LNCaP clone FGC (cell line): ENCODE measurements around the gene SCAANT1.
A peak's percentile ranks its signal among the peaks of the same experiment; 100 is the strongest.

Experiments used
- DNase-seq: peaks from one replicate; pipeline ENCODE4 v3.0.0-alpha.2; 2011; ENCODE audit warnings: low read depth
- H3K4me3 ChIP-seq: 2 replicates; pipeline ENCODE4 v1.5.1; 2011; ENCODE audit warnings: mild to moderate bottlenecking, low read depth, low read length, control low read depth
- TF ChIP-seq, protein P1 (sequence below): IDR thresholded peaks from 2 replicates; pipeline ENCODE4 v1.5.1; 2012; ENCODE audit warnings: mild to moderate bottlenecking; ENCODE audit not compliant: control insufficient read depth, insufficient read depth; ENCODE audit errors: extremely low read depth

The SCAANT1 gene

GRCh38 chr3:63911873-63912767 is at the start of gene SCAANT1:
Gene SCAANT1 (minus strand): TSS chr3:63912383.
- TF ChIP-seq, protein P1, sequence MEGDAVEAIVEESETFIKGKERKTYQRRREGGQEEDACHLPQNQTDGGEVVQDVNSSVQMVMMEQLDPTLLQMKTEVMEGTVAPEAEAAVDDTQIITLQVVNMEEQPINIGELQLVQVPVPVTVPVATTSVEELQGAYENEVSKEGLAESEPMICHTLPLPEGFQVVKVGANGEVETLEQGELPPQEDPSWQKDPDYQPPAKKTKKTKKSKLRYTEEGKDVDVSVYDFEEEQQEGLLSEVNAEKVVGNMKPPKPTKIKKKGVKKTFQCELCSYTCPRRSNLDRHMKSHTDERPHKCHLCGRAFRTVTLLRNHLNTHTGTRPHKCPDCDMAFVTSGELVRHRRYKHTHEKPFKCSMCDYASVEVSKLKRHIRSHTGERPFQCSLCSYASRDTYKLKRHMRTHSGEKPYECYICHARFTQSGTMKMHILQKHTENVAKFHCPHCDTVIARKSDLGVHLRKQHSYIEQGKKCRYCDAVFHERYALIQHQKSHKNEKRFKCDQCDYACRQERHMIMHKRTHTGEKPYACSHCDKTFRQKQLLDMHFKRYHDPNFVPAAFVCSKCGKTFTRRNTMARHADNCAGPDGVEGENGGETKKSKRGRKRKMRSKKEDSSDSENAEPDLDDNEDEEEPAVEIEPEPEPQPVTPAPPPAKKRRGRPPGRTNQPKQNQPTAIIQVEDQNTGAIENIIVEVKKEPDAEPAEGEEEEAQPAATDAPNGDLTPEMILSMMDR: no peak; the same call in 1 of the 2 replicates
- H3K4me3 ChIP-seq: peak within 1 kb of the TSS; percentile 59
- DNase-seq: peak; percentile 58

- DNase-seq: peak; percentile 46
- H3K4me3 ChIP-seq: no peak overlapping the region
- TF ChIP-seq, protein P1: peak; percentile 63
Observed at GRCh38 chr3:63961891-63962290, 49.7 kb upstream of the SCAANT1 start.

GRCh38 chr3:63960048-63960711 is 48.0 kb upstream of the SCAANT1 start:
- no peak overlapping the region for H3K4me3 ChIP-seq
- DNase-seq: no peak

DNA sequence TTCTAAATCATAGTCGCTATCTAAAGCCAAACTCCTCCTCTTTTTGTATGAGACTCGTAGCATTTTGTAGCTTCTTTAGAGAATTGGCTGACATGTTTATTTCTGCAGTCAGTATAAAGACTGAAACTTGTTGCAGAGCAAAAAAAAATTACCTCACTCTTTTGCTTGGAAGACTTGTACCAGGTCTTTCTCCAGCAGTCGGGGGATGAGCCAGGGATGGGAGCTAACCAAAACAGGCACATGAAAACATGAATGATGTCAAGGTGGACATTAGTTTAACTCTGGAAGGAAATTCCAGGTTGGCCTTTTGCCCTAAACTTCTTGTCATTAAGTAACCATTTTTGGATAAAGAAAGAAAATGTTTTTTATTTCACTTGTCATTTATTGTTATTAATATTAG is 47.0 kb upstream of the SCAANT1 start:
- TF ChIP-seq, protein P1: no peak
- DNase-seq: no peak
- H3K4me3 ChIP-seq: no peak overlapping the region

More at GRCh38 chr3:63960048-63960711, 48.0 kb upstream of the SCAANT1 start:
- TF ChIP-seq, protein P1: no peak

DNA sequence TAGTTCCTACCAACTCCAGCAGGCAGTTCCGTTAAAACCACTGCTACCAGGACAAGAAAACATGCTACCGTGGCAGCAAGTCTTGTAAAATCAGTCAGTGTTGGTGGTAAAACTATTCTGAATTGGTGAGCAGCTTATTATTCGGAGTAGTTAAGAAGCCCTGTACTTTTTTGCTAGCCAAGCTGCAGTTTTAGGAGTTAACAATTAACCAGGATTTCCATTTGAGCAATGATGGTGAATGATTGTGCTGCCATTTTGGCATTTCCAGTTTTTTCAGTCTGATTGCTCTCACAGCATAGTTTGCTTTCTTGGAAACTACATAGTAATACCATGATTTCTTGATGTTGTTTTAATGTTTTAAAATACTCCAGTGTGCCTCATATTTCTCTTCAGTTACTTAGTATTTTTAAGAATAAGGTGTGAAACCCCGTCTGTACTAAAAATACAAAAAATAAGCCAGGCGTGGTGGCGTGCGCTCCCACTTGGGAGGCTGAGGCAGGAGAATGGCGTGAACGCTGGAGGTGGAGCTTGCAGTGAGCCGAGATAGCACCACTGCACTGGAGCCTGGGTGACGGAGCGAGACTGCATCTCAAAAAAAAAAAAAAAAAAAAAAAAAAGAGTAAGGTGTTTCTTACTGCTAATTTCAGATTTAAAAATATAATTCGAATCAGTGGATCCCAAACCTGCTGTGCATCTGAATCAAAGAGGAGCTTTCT is 43.8 kb upstream of the SCAANT1 start:
- TF ChIP-seq, protein P1: no peak
- no peak for DNase-seq

GRCh38 chr3:63955036-63955650 is 43.0 kb upstream of the SCAANT1 start:
- DNase-seq: no peak
- TF ChIP-seq, protein P1: no peak

More for the DNA sequence above, 43.8 kb upstream of the SCAANT1 start:
- no peak overlapping the region for H3K4me3 ChIP-seq

More at GRCh38 chr3:63955036-63955650, 43.0 kb upstream of the SCAANT1 start:
- H3K4me3 ChIP-seq: no peak overlapping the region
